ENCODE data around the gene GOSR1.
"Not testable (repeated sequence)": the region's sequence is repeated elsewhere in the genome, so short reads cannot be mapped to it uniquely, and the experiment has no call there.

GOSR1 gene

GRCh38 chr17:30477083-30477773 is at the start of gene GOSR1:
TSS of gene GOSR1 (plus strand) at chr17:30477408. CDS start at chr17:30477434, 26 bp downstream.
- FAIRE-seq: peak; percentile 98

GRCh38 chr17:30427611-30428010 is 49.6 kb upstream of the GOSR1 start:
- DNase-seq (ENCODE audit: insufficient read length, low spot score) (no peak), FAIRE-seq (peak; percentile 21)

More at GRCh38 chr17:30477083-30477773, at the start of gene GOSR1:
- DNase-seq (ENCODE audit: insufficient read length, low spot score): peak; percentile 80

DNA sequence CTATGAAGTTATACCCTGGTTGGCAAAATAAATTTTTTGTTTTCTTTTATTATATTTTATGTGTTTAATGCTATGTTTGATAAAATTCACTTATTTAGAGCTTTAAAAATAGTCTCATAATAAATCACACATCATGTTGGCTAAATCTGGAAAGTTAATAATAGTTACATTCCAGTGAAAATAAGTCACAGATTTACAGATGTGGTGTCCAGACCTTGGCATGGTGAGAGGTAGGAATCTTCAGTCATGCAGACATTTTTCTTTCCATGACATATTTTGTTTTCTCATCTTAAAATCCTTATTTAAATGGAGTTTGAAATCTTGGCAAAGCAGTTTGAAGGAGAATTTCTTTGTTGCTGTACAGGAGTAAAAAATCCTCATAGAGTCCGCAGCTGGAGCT is 48.1 kb upstream of the GOSR1 start:
- no peak for FAIRE-seq

GRCh38 chr17:30433514-30433913 is 43.7 kb upstream of the GOSR1 start:
- DNase-seq (ENCODE audit: insufficient read length, low spot score) (no peak), FAIRE-seq (no peak)

More for the DNA sequence above, 48.1 kb upstream of the GOSR1 start:
- no peak for DNase-seq (ENCODE audit: insufficient read length, low spot score)

DNA sequence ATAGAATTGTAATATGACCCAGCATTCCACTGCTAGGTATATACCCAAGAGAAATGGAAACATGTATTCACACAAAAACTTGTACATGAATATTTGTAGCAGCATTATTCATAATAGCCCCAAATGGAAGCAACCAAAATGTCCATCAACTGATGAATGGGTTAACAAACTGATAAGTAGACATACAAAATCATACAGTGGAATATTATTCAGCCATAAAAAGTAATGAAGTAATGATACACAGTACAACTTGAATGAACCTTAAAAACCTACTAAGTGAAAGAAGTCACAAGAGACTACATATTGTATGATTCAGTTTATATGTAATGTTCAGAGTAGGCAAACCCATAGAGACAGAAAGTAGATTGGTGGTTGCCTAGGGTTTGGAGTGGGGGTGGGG is 40.5 kb upstream of the GOSR1 start:
- FAIRE-seq (no peak), DNase-seq (ENCODE audit: insufficient read length, low spot score) (no peak)

DNA sequence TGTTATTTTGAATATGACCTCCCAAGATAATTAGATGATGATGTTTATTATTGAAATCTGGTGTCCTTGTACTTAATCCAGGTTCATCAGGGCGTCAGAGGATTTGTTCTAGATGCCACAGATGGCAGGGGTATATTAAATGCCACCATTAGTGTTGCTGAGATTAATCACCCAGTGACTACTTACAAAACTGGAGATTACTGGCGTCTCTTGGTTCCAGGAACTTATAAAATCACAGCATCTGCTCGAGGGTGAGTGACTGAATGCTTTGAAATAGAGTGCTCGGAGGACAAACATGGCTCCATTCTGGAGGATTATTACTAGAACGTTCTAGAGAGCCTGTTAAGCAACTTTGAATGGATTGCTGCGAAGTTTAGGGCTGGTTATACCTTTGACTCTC is 33.5 kb upstream of the GOSR1 start:
- FAIRE-seq (no peak), DNase-seq (ENCODE audit: insufficient read length, low spot score) (no peak)

DNA sequence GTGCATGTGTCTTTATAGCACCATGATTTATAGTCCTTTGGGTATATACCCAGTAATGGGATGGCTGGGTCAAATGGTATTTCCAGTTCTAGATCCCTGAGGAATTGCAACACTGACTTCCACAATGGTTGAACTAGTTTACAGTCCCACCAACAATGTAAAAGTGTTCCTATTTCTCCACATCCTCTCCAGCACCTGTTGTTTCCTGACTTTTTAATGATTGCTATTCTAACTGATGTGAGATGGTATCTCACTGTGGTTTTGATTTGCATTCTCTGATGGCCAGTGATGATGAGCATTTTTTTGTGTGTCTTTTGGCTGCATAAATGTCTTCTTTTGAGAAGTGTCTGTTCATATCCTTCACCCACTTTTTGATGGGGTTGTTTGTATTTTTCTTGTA is 30.6 kb upstream of the GOSR1 start:
- DNase-seq (ENCODE audit: insufficient read length, low spot score); FAIRE-seq: not testable (repeated sequence)

GRCh38 chr17:30449480-30449879 is 27.7 kb upstream of the GOSR1 start:
- DNase-seq (ENCODE audit: insufficient read length, low spot score): no peak
- FAIRE-seq: no peak

- FAIRE-seq (no peak), DNase-seq (ENCODE audit: insufficient read length, low spot score) (no peak)
Observed at GRCh38 chr17:30450125-30451027, 26.8 kb upstream of the GOSR1 start.

- FAIRE-seq (no peak), DNase-seq (ENCODE audit: insufficient read length, low spot score) (no peak)
Observed at GRCh38 chr17:30454635-30455034, 22.6 kb upstream of the GOSR1 start.

DNA sequence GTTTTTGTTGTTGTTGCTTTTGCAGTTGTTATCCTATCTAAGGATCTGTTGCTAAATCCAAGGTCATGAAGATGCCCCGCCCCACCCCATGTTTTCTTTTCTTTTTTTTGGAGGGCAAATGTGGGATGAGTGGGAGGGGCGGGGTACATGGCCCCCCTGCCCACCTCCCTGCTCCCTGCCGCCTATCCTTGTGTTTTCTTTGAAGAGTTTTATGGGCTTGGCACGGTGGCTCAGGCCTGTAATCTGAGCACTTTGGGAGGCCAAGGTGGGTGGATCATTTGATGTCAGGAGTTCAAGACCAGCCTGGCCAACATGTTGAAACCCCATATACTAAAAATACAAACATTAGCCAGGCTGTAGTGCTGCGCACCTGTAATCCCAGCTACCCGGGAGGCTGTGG is 18.8 kb upstream of the GOSR1 start:
- FAIRE-seq (no peak), DNase-seq (ENCODE audit: insufficient read length, low spot score) (no peak)

DNA sequence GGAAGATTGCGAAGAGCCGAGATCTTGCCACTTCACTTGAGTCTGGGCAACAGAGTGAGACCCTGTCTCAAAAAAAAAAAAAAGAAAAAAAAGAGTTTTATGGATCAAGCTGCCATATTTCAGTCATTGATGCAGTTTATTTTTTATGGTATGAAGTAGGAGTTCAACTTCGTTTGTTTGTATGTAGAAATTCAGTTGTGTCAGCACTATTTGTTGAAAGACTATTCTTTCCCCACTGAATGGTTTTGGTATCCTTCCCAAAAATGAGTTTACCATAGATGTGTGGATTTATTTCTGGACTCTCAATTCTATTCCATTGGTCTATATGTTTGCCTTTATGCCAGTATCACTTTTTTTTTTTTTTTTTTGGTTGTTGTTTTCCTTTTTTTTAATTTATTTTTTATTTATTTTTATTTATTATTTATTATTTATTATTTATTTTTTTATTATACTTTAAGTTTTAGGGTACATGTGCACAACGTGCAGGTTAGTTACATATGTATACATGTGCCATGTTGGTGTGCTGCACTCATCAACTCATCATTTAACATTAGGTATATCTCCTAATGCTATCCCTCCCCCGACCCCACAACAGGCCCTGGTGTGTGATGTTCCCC is 18.3 kb upstream of the GOSR1 start:
- not testable (repeated sequence) for FAIRE-seq

DNA sequence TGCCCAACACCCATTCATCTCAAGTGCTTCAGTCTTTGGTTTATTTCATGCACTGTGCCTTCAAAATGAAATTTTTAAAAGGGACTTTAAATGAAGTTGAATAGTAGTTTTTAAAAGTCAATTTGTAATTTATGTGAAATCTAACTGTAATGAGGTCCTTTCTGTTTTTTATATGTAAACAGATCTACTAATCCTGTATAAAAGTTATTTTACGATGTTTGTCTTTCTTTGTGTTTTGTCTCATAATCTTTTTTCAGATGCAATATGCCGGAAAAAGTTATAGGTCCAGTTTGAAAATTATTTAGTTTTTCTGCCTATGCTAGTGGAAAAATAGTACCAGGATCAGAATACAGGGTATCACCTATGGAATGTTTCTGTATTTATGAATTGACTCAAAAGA is 8.7 kb upstream of the GOSR1 start:
- no peak for DNase-seq (ENCODE audit: insufficient read length, low spot score)
- no peak for FAIRE-seq

More for the DNA sequence above, 18.3 kb upstream of the GOSR1 start:
- DNase-seq (ENCODE audit: insufficient read length, low spot score): not testable (repeated sequence)

DNA sequence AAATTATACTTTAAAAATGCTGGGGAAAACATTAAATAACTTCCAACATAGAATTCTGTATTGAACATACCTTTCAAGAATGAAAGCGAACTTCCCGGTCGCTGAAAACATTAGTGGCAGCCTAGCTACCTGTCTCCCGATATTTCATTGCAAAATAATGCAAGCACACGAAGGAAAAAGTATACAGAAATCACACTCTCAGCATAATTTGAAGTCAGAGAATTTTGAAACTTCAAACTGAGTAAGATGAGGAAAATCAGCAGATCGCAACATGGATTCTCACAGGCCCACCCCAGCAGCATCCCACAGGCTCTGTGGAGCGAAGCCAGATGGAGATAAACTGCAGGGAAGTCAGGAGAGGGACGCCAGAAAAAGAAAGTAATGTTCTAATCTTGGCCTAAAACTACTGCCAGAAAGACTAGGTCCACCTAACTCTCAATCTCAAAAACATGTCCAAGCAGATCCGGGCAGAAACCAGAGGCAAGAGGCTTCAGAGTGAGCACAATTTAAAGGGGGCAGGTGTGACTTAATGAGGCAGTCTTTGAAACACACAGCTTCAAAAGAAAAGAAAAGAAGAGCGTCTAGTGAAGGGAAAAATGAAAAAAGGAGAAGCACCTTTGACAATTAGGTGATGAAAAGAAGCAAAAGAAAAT is 4.8 kb upstream of the GOSR1 start:
- DNase-seq (ENCODE audit: insufficient read length, low spot score) (no peak), FAIRE-seq (no peak)

DNA sequence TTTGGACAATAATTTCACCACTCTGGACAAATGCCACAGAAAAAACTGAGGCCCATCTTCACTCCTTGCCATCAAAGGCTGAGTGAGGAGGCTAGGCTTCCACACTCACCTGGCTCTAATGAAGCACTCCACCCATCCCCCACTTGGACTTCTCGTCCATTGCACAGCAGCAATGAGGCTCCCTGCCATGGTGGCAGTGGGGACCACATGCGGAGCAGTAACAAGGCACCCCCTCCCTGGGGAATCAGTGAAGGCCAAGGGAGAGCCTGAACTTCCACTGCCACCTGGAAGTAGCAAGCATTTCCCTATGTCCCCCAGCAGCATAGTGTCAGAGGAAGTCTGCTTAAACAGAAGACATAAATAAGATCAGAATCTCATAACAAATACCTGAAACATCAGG is 2.0 kb upstream of the GOSR1 start:
- FAIRE-seq: no peak
- no peak for DNase-seq (ENCODE audit: insufficient read length, low spot score)

GRCh38 chr17:30476726-30477082 is 504 bp upstream of the GOSR1 start:
- FAIRE-seq: peak; percentile 4

GRCh38 chr17:30477774-30478115 is 537 bp downstream of the GOSR1 start:
- no peak for FAIRE-seq

More at GRCh38 chr17:30476726-30477082, 504 bp upstream of the GOSR1 start:
- no peak for DNase-seq (ENCODE audit: insufficient read length, low spot score)

GRCh38 chr17:30482555-30482954 is 5.3 kb downstream of the GOSR1 start:
- no peak for DNase-seq (ENCODE audit: insufficient read length, low spot score)
- no peak for FAIRE-seq

More at GRCh38 chr17:30477774-30478115, 537 bp downstream of the GOSR1 start:
- no peak for DNase-seq (ENCODE audit: insufficient read length, low spot score)

- no peak for FAIRE-seq
- no peak for DNase-seq (ENCODE audit: insufficient read length, low spot score)
Observed at GRCh38 chr17:30483159-30483558, 6.0 kb downstream of the GOSR1 start.

DNA sequence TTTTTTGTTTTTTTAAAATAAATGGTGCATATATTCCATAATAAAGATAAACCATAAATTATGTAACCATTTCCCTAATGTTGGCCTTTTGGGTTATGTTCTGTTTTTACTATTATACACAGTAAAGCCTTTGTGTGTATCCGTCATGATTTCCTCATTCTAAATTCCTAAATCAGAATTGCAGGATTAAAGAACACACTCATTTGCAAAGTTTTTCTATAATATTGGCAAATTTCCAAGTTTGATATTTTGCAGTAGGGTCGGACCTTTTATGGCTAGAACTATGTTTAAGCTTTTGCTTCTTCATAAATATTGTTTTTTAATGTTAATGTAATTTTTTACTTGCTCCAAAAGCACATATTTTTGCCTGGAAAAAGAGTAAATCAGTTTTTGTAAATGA is 16.6 kb downstream of the GOSR1 start:
- no peak for FAIRE-seq
- no peak for DNase-seq (ENCODE audit: insufficient read length, low spot score)

DNA sequence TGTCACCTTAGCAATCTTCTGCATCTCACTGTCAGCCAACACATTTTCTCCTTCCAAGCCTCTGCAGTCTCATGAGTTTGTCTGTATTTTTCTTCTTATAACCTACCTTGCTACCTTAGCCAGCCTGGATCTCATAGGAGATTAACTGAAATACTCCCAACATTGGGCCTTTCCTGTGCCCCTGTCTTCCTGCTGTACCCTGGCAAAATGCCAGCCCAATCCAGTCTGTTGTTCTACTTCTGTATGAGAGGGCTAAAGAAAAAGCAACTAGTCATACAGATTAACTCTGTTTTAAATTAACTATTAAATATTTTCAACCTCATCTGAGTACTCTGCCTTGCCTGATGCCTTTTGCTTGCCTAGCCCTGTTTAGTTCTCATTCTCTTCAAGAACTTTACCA is 18.4 kb downstream of the GOSR1 start:
- DNase-seq (ENCODE audit: insufficient read length, low spot score): no peak
- no peak for FAIRE-seq

All from GM19239 (cell line).